Measurements from ENCODE around the gene KCNQ1.

KCNQ1 gene

DNA sequence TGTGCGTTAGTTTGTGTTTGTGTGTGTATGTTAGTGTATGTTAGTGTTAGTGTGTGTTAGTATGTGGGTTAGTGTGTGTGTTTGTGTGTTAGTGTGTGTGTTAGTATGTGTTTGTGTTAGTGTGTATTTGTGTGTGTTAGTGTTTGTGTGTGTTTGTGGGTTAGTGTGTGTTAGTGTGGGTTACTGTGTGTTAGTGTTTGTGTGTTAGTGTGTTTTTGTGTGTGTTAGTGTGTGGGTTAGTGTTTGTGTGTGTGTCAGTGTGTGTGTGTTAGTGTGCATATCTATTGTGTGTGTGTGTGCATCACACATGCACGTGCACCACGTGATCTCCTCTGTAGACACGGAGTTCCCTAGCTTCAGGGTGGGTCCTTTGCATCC is 139.6 kb downstream of the KCNQ1 start:
- no peak overlapping the region for H3K4me3 ChIP-seq (ENCODE audit: control insufficient read depth, low read depth, low read length)
- TF ChIP-seq, protein P1, sequence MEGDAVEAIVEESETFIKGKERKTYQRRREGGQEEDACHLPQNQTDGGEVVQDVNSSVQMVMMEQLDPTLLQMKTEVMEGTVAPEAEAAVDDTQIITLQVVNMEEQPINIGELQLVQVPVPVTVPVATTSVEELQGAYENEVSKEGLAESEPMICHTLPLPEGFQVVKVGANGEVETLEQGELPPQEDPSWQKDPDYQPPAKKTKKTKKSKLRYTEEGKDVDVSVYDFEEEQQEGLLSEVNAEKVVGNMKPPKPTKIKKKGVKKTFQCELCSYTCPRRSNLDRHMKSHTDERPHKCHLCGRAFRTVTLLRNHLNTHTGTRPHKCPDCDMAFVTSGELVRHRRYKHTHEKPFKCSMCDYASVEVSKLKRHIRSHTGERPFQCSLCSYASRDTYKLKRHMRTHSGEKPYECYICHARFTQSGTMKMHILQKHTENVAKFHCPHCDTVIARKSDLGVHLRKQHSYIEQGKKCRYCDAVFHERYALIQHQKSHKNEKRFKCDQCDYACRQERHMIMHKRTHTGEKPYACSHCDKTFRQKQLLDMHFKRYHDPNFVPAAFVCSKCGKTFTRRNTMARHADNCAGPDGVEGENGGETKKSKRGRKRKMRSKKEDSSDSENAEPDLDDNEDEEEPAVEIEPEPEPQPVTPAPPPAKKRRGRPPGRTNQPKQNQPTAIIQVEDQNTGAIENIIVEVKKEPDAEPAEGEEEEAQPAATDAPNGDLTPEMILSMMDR (IDR thresholded peaks at IDR 0.05; ENCODE audit: control insufficient read depth, insufficient read depth, low read depth, low read length, missing control alignments), result no peak

DNA sequence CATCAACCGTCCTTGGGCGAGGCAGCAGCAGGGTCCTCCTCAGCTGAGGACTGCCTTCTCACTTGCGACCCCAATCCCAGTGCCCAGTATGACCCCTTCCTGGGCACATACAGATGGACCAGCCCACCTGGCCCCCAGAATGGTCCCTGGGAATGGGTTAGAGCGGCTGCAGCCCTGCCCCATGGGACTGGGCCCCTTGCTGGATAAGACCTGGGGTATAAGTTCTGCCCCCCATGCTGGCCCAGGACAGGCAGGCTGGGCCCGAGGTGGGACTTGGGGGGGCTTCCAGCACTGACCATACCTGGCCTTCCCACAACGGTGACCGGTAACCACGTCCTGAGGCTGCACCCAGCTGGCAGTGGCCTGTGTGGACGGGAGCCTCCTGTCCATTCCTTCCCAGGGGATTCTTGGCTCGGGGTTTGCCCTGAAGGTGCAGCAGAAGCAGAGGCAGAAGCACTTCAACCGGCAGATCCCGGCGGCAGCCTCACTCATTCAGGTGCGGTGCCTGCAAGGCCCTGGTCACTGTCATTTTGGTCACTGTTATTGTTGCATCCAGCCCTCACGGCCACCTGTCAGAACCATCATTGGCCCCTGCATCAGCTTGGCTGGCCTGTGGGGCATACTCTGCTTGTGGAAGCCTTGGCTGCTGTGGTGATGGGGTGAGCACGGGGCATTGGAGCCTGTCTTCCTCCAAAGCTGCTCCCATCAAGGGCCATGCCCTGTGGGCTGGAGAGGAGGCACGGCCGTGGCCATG is 140.2 kb downstream of the KCNQ1 start:
- DNase-seq (ENCODE audit: low read depth), result no peak

More for the DNA sequence above, 139.6 kb downstream of the KCNQ1 start:
- DNase-seq (ENCODE audit: low read depth), result no peak

GRCh38 chr11:2585566-2586086 is 140.8 kb downstream of the KCNQ1 start:
- TF ChIP-seq, protein P1 (IDR thresholded peaks at IDR 0.05; ENCODE audit: control insufficient read depth, insufficient read depth, low read depth, low read length, missing control alignments), result no peak
- H3K4me3 ChIP-seq (ENCODE audit: control insufficient read depth, low read depth, low read length), result no peak overlapping the region

More for the DNA sequence above, 140.2 kb downstream of the KCNQ1 start:
- H3K4me3 ChIP-seq (ENCODE audit: control insufficient read depth, low read depth, low read length), result no peak overlapping the region
- TF ChIP-seq, protein P1 (IDR thresholded peaks at IDR 0.05; ENCODE audit: control insufficient read depth, insufficient read depth, low read depth, low read length, missing control alignments), result no peak

DNA sequence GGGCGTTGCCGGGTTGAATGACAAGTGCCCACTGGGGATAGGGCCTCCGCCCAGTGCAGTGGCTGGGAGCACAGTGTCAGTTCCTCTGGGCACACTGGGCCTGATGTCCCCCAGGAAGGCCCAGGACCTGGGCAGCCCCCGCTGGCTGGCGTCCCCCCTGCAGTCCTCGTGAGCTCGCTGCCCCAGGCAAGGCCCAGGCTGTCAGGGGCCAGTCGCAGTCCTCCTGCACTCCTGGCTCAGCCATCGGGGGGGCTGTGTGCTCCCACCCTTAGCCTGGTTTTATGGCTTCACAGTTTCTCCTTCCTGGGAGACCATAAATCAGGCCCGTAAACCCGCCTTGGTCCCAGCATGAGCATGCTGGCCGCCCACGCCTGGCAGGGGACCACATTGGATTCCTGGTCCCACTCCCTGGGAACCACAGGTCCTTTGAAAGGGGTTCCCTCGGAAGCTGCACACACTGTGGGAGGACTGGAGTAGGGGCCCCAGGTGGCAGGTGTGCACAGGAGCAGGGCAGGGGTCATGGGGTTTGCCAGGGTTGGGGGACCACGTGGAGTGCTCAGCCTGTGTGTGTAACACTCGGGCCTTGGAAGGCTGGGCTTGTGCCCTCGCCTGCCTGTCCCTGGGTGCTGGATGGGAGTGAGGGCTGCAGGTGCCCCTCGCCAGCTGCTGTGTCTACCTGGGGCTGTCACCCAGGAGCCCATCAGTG is 141.4 kb downstream of the KCNQ1 start:
- no peak for DNase-seq (ENCODE audit: low read depth)
- H3K4me3 ChIP-seq (ENCODE audit: control insufficient read depth, low read depth, low read length), result no peak overlapping the region
- TF ChIP-seq, protein P1 (IDR thresholded peaks at IDR 0.05; ENCODE audit: control insufficient read depth, insufficient read depth, low read depth, low read length, missing control alignments), result no peak

More at GRCh38 chr11:2585566-2586086, 140.8 kb downstream of the KCNQ1 start:
- no peak for DNase-seq (ENCODE audit: low read depth)

DNA sequence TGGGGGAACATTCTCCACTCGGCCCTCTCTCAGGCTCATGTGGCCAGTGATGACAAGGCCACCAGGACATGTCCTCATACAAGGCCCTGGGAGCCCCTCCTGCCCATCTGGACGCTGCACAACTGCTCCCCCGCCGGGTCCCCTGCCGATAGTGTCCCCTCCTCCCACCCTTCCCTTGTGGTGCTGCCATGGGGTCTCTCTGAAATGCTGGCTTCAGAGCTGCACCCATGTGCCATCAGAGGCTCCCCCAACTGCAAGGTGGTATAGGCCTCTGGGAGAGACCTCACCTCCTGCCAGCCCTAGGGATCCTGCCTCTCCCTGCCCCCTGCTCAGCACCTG is 142.0 kb downstream of the KCNQ1 start:
- DNase-seq (ENCODE audit: low read depth), result no peak
- TF ChIP-seq, protein P1 (IDR thresholded peaks at IDR 0.05; ENCODE audit: control insufficient read depth, insufficient read depth, low read depth, low read length, missing control alignments), result no peak

DNA sequence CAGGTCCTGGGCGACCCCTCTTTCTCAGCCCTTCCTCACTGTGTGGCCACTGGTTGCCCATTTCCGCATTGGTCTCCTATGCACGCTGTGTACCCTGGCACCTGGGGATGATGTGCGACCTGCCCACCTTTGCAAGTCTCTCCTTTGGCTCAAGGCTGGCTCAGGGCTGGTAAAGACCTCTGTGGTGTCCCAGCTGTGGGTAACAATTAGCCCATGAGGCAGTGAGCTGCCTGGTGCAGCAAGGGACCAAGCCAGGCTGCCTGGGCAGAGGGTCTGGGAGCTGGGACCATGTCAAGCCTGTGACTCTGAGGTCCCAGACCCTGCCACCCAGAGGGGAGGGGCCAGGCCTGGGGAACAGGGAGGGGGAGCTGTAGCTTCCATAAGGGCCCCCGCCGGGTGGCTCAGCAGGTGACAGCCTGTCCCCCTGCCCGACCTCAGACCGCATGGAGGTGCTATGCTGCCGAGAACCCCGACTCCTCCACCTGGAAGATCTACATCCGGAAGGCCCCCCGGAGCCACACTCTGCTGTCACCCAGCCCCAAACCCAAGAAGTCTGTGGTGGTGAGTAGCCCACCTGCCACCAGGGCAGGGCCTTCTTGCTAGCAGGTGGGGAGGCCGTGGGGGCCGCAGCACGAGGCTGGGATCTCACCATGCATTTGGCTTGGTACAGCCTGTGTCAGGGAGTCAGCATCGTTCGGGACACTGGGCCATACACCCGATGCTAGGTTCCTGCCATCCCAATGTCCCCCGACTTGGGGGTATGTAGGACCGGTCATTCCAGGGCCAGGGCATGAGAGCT is 142.5 kb downstream of the KCNQ1 start:
- TF ChIP-seq, protein P1 (IDR thresholded peaks at IDR 0.05; ENCODE audit: control insufficient read depth, insufficient read depth, low read depth, low read length, missing control alignments), result no peak
- no peak for DNase-seq (ENCODE audit: low read depth)

More for the DNA sequence above, 142.0 kb downstream of the KCNQ1 start:
- H3K4me3 ChIP-seq (ENCODE audit: control insufficient read depth, low read depth, low read length), result no peak overlapping the region

More for the DNA sequence above, 142.5 kb downstream of the KCNQ1 start:
- H3K4me3 ChIP-seq (ENCODE audit: control insufficient read depth, low read depth, low read length), result no peak overlapping the region
